ENCODE results near the gene ABCA2.

The ABCA2 gene

GRCh38 chr9:137017791-137018497 lies 10.1 kb downstream of the ABCA2 start:
- H3K4me3 Mint-ChIP-seq: no peak overlapping the region
- H3K36me3 Mint-ChIP-seq: no peaks in the 10 kb centered on the region
- no peaks in the 10 kb centered on the region for H3K27me3 Mint-ChIP-seq
- H3K27ac Mint-ChIP-seq: no peak overlapping the region
- H3K9me3 Mint-ChIP-seq: no peaks in the 10 kb centered on the region
- H3K4me1 Mint-ChIP-seq: no peaks in the 10 kb centered on the region

DNA sequence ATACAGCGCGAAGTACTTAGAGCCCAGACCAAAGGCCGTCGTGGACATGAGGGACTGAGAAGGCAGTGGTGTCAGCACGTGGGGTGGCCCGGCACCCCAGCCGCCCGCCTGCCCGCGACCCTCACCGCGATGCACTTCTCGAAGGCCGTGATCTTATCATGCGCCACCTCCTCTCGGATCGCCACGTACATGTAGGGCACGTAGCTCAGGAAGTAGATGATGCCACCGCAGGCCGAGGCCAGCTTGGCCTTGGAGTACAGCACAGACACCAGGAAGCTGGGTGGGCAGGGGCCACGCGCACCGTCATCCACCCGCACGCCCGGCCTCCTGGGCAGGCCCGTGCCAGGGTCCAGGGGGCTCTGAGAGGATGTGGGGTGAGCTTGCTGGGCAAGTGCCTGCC lies 11.0 kb downstream of the ABCA2 start:
- Mint-ChIP-seq H3K27ac (no peak overlapping the region), H3K4me1 (no peaks in the 10 kb centered on the region), H3K27me3 (no peaks in the 10 kb centered on the region), H3K9me3 (no peaks in the 10 kb centered on the region), H3K4me3 (no peak overlapping the region), H3K36me3 (no peaks in the 10 kb centered on the region)

DNA sequence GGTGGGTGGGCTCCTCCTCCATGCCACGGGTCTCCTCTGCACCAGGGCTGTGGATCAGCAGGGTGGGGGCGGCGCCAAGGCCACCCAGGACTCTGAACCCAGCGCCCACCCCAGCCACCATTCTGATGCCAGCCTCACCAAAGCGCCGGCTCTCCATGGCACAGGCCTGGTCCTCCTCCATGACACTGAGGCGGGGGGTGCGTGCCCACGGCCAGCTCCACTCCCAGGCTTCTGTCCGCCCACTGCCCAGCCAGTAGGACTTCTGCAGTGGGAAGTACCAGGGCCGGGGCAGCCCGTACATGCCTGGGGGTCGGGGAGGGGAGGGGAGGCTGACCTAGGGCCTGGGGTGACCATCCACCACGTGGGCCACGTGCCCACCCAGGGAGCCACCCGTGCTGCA lies 11.6 kb downstream of the ABCA2 start:
- H3K4me3 Mint-ChIP-seq: no peak overlapping the region
- H3K9me3 Mint-ChIP-seq: no peaks in the 10 kb centered on the region
- H3K27ac Mint-ChIP-seq: no peak overlapping the region
- H3K4me1 Mint-ChIP-seq: no peaks in the 10 kb centered on the region
- no peaks in the 10 kb centered on the region for H3K27me3 Mint-ChIP-seq
- H3K36me3 Mint-ChIP-seq: no peaks in the 10 kb centered on the region

DNA sequence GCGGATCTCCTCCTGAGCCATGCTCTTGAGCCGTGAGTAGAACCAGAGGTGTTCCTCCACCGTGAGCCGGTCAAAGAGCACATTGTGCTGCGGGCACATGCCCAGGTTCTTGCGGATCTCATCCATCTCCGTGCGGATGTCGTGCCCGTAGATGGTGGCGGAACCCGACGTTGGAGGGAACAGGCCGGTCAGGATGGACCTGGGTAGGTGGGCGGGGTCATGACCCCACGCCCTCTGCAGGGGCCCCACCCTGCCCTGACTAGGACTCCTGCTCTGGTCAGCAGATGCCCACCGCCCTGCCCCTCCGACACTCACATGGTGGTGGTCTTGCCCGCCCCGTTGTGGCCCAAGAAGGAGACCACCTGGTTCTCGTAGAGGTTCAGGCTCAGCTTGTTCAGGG lies 12.1 kb downstream of the ABCA2 start:
- no peaks in the 10 kb centered on the region for H3K4me1 Mint-ChIP-seq
- H3K36me3 Mint-ChIP-seq: no peaks in the 10 kb centered on the region
- no peak overlapping the region for H3K4me3 Mint-ChIP-seq
- H3K27me3 Mint-ChIP-seq: no peaks in the 10 kb centered on the region
- no peak overlapping the region for H3K27ac Mint-ChIP-seq
- no peaks in the 10 kb centered on the region for H3K9me3 Mint-ChIP-seq

GRCh38 chr9:137015540-137015930 lies 12.5 kb downstream of the ABCA2 start:
- no peak overlapping the region for H3K4me3 Mint-ChIP-seq
- H3K27me3 Mint-ChIP-seq: no peaks in the 10 kb centered on the region
- H3K36me3 Mint-ChIP-seq: no peaks in the 10 kb centered on the region
- H3K9me3 Mint-ChIP-seq: no peaks in the 10 kb centered on the region
- H3K4me1 Mint-ChIP-seq: no peaks in the 10 kb centered on the region
- no peak overlapping the region for H3K27ac Mint-ChIP-seq

- Mint-ChIP-seq H3K4me3 (no peak overlapping the region), H3K27me3 (no peaks in the 10 kb centered on the region), H3K27ac (no peak overlapping the region), H3K36me3 (no peaks in the 10 kb centered on the region), H3K9me3 (no peaks in the 10 kb centered on the region), H3K4me1 (no peaks in the 10 kb centered on the region)
Measured at GRCh38 chr9:137014776-137015539, 13.1 kb downstream of the ABCA2 start.

DNA sequence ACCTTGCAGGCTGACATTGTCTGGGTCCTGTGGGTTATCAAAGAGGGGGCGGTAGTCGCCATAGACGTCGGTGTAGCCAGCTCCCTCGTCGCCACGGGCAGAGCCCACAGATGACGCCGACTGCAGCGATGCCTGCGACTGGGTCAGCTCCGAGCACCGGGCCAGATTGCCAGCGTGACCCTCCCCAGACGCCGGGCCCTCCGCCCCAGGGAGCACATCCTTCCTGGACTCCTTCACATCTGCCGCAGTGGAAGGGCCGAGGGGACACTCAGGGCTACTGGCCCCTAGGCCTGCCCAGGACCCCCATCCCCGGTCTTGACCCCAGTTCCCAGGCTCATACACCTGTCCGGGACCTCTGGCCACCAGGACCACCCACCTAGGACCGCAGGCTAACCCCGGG lies 13.9 kb downstream of the ABCA2 start:
- Mint-ChIP-seq H3K4me1 (no peaks in the 10 kb centered on the region), H3K36me3 (no peaks in the 10 kb centered on the region), H3K4me3 (no peak overlapping the region), H3K27me3 (no peaks in the 10 kb centered on the region), H3K27ac (no peak overlapping the region), H3K9me3 (no peaks in the 10 kb centered on the region)

GRCh38 chr9:137013571-137013940 lies 14.5 kb downstream of the ABCA2 start:
- H3K27me3 Mint-ChIP-seq: no peaks in the 10 kb centered on the region
- no peaks in the 10 kb centered on the region for H3K36me3 Mint-ChIP-seq
- H3K27ac Mint-ChIP-seq: no peak overlapping the region
- H3K4me1 Mint-ChIP-seq: no peaks in the 10 kb centered on the region
- no peak overlapping the region for H3K4me3 Mint-ChIP-seq
- no peaks in the 10 kb centered on the region for H3K9me3 Mint-ChIP-seq

DNA sequence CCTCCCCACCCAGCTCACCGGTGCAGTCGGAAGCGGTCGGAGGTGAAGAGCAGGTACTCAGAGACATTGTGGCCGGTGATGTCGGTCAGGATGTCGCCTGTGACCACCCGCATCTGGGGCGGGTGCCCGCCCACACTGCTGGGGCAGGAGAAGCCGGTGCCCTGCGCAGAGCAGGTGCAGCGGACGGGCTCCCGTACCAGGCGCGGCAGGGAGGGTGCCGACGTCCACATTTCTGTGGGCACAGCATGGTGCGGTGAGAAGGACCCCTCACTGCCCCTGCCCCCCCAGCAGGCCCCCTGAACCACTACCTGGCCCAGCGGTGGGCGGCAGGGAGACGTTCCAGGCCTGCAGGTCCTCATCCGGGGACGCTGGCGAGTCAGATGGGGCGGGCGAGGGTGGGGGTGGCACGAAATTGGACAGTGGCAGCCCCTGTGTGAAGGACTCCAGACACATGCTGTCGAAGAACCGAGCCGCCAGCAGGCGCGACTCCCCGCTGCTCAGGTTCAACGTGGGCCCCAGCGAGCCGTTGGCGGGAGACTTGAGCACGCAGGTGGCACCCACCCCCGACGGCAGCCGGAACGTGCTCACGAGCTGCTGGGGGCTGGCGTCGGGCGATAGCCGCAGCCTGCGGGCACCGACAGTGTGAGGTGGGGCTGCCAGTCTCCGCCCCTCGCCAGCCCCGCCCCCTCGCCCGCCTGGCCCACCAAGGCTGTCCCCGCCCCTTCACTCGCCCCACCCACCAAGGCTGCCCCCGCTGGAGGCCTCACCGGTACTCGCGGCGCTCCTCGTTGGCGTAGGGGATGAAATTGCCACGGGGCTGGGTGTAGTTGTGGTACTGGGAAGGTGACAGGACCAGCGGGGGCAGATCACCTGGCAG lies 15.1 kb downstream of the ABCA2 start:
- Mint-ChIP-seq H3K4me1 (no peaks in the 10 kb centered on the region), H3K9me3 (no peaks in the 10 kb centered on the region), H3K36me3 (no peaks in the 10 kb centered on the region), H3K27ac (no peak overlapping the region), H3K4me3 (no peak overlapping the region), H3K27me3 (no peaks in the 10 kb centered on the region)

- H3K9me3 Mint-ChIP-seq: no peaks in the 10 kb centered on the region
- H3K27ac Mint-ChIP-seq: no peak overlapping the region
- no peaks in the 10 kb centered on the region for H3K36me3 Mint-ChIP-seq
- H3K4me3 Mint-ChIP-seq: no peak overlapping the region
- H3K4me1 Mint-ChIP-seq: no peaks in the 10 kb centered on the region
- no peaks in the 10 kb centered on the region for H3K27me3 Mint-ChIP-seq
Measured at GRCh38 chr9:137011907-137012675, 15.9 kb downstream of the ABCA2 start.

GRCh38 chr9:137011156-137011555 lies 16.9 kb downstream of the ABCA2 start:
- Mint-ChIP-seq H3K27ac (no peak overlapping the region), H3K4me1 (no peaks in the 10 kb centered on the region), H3K9me3 (no peaks in the 10 kb centered on the region), H3K4me3 (no peak overlapping the region), H3K36me3 (no peaks in the 10 kb centered on the region), H3K27me3 (no peaks in the 10 kb centered on the region)

GRCh38 chr9:137009938-137010732 lies 17.9 kb downstream of the ABCA2 start:
- Mint-ChIP-seq H3K27me3 (no peaks in the 10 kb centered on the region), H3K4me1 (no peaks in the 10 kb centered on the region), H3K4me3 (no peak overlapping the region), H3K36me3 (no peaks in the 10 kb centered on the region), H3K27ac (no peak overlapping the region), H3K9me3 (no peaks in the 10 kb centered on the region)

DNA sequence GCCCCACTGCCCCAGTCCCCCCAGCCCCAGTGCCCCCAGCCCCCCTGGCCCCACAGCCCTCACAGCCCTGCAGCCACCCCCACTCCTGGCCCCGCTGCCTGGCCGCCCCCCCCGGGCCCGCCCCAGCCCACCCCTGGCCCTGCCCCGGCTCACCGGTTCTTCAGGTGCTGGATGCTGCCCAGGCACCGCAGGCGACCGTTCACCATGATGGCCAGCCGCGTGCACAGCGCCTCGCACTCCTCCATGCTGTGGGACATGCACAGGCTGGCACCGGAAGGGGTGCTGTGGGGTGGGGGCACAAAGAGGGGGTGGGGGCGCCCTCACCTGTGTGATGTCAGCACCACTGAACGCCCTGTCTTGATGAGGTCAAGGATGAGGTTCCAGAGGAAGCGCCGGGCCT lies 18.8 kb downstream of the ABCA2 start:
- Mint-ChIP-seq H3K4me1 (no peaks in the 10 kb centered on the region), H3K4me3 (no peak overlapping the region), H3K36me3 (no peaks in the 10 kb centered on the region), H3K9me3 (no peaks in the 10 kb centered on the region), H3K27me3 (no peaks in the 10 kb centered on the region), H3K27ac (no peak overlapping the region)

DNA sequence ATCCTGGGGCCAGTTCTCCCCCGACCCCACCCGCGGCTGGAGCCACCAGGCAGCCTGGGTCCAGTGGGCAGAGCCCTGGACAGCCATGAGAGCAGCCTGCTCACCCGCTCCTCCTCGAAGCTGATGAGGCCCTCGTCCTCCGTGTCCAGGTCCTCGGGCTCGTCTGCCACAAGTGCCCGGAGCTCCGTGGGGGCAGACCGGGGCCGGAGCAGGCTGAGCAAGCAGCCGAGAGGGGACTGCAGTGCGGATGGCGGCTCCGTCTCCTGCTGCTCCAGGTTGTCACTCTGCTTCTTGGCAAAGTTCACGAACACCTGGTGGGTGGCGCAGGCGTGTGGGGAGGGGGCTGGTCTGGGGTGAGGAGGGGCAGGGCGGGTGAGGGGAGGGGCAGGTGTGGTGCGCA lies 19.7 kb downstream of the ABCA2 start:
- Mint-ChIP-seq H3K27ac (no peak overlapping the region), H3K27me3 (no peaks in the 10 kb centered on the region), H3K36me3 (no peaks in the 10 kb centered on the region), H3K9me3 (no peaks in the 10 kb centered on the region), H3K4me1 (no peaks in the 10 kb centered on the region), H3K4me3 (no peak overlapping the region)

DNA sequence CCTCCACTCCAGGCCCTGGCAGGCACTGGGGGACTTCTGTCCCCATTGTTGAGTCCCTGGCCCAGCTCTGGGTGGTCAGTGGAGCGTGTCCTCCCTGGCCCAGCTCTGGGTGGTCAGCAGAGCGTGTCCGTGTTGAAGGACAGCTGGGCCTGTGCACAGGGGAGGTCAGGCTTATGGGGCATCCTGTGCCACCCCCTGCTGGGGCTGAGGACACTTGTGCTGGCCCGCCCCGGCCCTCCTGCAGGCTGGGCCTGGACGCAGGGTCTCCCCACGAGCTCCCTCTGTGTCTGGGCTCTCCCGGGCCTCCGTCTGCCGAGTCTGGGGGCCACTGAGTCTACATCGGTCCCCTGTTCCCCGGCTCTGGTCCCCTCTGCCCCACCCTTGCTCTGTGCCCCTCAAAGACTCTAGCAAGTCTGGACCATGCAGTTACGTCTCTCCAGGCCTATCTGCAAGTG lies 20.2 kb downstream of the ABCA2 start:
- no peaks in the 10 kb centered on the region for H3K27me3 Mint-ChIP-seq
- no peak overlapping the region for H3K4me3 Mint-ChIP-seq
- H3K27ac Mint-ChIP-seq: no peak overlapping the region
- no peaks in the 10 kb centered on the region for H3K36me3 Mint-ChIP-seq
- H3K4me1 Mint-ChIP-seq: no peaks in the 10 kb centered on the region
- no peaks in the 10 kb centered on the region for H3K9me3 Mint-ChIP-seq

Measured in activated naive CD4-positive, alpha-beta T cell treated with anti-CD3 and anti-CD28 coated beads, Interleukin-2, amount 50 U/mL, for 24 hours (primary cell).